Vagina (tissue), 2 donors: ENCODE results near the gene LRGUK.

Experiments
- CTCF ChIP-seq, 3 experiments: fragments of 450-650 bp in 2 of 3; fragments of 200-600 bp in 1 of 3; sonication (generic) in 1 of 3; IDR thresholded peaks; one replicate each; pipeline ENCODE4 v1.5.1; 2017 to 2019; ENCODE audit warnings: antibody characterized with exemption in 3 of 3, mild to moderate bottlenecking in 2 of 3, moderate library complexity in 2 of 3
- POLR2A ChIP-seq, 2 donors: fragments of 450-650 bp; IDR thresholded peaks; one replicate each; pipeline ENCODE4 v1.6.1; 2017; ENCODE audit warnings: antibody characterized with exemption in 2 of 2, mild to moderate bottlenecking in 2 of 2, moderate library complexity in 2 of 2

GRCh38 chr7:134284011-134284410, 156.9 kb downstream of the LRGUK start:
- TF ChIP-seq CTCF (IDR thresholded peaks at IDR 0.05) (no peak), POLR2A (IDR thresholded peaks at IDR 0.05) (no peak)
